HG03439 (cell line): ENCODE results near the gene IL31RA.

Experiments used
- ATAC-seq: cut with Tn5 transposase; IDR thresholded peaks from one replicate; pipeline ENCODE4 v1.9.1; 2021; ENCODE audit warnings: mild to moderate bottlenecking, moderate library complexity; ENCODE audit not compliant: unreplicated experiment

The IL31RA gene

GRCh38 chr5:55900068-55900467 lies 48.9 kb downstream of the IL31RA start:
- no peak for ATAC-seq

GRCh38 chr5:55900776-55901175 lies 49.6 kb downstream of the IL31RA start:
- ATAC-seq, result no peak

- no peak for ATAC-seq
Observed at GRCh38 chr5:55902696-55903095, 51.5 kb downstream of the IL31RA start.

- peak; percentile 74 for ATAC-seq
Observed at GRCh38 chr5:55903121-55903701, 52.1 kb downstream of the IL31RA start.

DNA sequence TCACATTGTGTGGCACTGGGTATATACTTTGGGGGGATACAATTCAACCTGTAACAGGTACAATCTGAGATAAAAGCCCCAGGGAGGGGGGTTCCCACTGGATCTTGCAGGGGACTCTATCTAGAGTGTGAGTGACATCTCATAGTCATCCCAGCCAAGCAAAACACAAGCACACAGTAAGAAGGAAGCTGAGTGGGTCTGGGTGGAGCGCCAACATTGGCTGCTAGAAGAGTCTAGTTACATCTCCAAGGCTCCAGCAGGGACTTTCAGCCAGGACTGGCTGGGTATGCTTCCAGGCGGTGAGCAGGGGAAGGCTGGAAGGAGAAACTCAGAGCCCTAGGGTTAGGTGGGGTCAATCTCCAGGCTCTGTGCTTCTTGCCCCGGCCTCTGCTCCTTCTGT lies 53.0 kb downstream of the IL31RA start:
- ATAC-seq, result no peak

DNA sequence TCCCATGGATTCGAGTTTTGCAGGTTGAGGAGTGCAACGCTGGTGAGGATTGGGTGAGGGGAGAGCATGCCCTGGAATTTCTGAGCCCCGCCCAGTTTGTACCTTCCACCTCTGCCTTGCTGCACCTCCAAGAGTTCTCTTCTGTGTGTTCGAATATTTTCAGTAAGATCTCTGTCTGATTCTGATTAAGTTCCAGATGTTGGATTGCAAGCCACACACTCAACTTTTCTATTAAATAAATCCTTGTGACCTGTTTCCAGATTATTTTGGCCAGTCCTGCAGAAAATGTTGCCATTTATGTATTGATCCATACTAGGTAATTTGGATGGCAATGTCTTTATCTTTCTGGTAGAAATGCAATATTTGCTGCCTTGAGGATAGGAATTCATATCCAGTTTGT lies 54.1 kb downstream of the IL31RA start:
- no peak for ATAC-seq

DNA sequence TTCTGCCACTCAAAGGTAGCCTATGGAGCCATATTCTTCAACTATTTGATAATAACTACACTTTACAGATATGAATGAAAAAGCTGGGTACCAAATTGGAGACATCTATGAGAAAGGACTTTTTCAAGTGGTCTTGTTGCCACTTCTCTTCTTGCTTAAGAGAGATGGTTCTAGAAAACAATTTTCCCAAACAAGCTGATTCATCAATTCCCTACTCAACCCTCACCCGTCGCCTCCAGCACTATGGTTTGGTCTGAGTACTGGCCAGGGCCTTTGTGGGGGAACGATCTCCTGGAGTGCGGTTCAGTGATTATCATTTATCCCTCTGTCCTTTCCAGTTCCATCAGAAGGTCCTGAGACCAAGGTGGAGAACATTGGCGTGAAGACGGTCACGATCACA lies 56.8 kb downstream of the IL31RA start:
- ATAC-seq, result no peak

- ATAC-seq, result no peak
Observed at GRCh38 chr5:55908804-55909203, 57.6 kb downstream of the IL31RA start.

- no peak for ATAC-seq
Observed at GRCh38 chr5:55911784-55912653, 60.9 kb downstream of the IL31RA start.

- ATAC-seq, result peak; percentile 79
Observed at GRCh38 chr5:55913466-55914413, 62.6 kb downstream of the IL31RA start.

- no peak for ATAC-seq
Observed at GRCh38 chr5:55914971-55915370, 63.8 kb downstream of the IL31RA start.

DNA sequence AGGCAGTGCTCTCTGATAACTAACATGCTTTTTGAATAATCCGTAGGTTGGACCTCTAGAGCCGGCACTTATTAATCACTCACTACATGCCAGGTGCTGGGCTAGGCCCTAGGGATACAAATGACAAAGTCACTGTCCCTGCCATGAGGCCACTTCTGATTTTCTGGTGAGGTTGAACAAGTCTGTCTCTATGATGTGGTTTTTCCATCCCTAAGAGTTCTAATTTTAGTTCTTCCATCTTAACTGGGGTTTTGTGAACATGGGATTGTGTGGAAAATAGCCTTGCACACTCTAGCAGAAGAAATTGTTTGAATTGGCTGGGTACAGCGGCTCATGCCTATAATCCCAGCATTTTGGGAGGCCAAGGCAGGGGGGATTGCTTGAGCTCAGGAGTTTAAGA lies 64.6 kb downstream of the IL31RA start:
- no peak for ATAC-seq

- no peak for ATAC-seq
Observed at GRCh38 chr5:55916986-55917385, 65.8 kb downstream of the IL31RA start.

GRCh38 chr5:55917402-55918086 lies 66.4 kb downstream of the IL31RA start:
- ATAC-seq, result no peak

DNA sequence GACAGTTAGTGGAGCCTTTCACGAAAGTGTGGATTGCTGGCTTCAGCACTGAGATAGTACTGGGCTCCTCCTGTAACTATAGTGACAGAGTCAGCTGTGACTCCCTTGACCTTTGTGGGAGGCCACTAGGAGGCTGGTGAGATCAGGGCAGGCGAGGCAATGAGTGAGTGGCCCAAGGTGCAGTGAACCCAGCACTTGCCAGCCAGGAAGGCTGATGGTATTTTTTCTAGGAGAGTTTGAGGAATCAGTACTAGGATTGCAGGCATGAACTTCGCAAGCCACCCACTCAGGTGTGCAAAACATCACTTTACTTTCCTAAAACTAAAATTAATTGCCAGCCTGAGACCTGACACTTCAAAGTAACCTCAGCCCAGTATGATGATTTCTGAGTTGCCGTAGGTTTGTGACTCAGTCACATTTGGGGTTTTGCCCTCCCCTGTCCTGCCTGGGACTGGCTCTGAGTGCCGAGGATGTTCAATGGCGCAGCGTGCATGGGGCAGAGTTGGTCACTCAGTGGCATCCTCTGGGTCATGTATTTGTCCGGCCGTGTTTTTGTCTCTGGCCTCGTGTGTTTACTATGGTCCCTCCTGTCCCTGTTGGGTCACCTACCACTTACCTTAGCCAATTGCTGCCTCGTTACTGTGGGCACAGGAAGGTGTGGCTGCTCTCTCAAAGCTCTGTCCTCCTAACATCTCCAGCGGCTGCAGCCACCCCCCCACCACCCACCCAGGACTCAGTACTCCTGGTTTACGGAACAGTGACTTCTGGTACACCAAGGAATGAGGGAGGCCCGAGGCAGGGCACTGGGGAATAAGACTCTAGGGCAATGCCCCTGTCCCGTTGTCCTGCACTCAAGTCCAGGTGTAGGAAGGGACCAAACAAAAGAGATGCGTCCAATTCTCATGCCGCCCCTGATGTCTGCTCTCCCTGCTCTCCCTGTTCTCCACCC lies 67.2 kb downstream of the IL31RA start:
- ATAC-seq, result no peak

GRCh38 chr5:55919625-55920024 lies 68.5 kb downstream of the IL31RA start:
- ATAC-seq, result no peak

GRCh38 chr5:55920784-55921183 lies 69.6 kb downstream of the IL31RA start:
- ATAC-seq, result no peak

DNA sequence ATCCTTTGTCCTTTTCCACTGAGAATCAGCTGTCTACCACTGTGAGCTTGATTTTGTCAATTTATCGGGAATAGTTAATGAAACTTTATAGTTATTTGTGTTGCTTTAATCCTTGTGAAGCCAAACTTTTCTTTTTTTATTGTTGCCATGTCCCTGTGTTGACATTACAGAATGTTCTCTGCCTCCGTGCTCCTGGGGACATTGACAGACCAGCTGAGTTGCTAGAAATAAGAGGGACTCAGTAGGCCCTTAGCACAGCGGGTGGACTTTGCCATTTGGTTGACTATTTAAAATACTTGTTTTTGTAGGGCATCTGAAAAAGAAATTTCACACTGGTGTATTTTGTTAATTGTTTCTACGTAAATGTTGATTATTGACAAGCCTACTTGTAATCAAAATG lies 70.5 kb downstream of the IL31RA start:
- no peak for ATAC-seq

GRCh38 chr5:55923177-55923771 lies 72.1 kb downstream of the IL31RA start:
- ATAC-seq, result no peak
